Esophagus squamous epithelium (tissue), 4 donors: ENCODE data around the gene CES5A.

Source experiments
- POLR2A ChIP-seq, 4 donors: fragments of 450-650 bp; IDR thresholded peaks; one replicate each; pipeline ENCODE4 v1.6.1; 2017; ENCODE audit warnings: antibody characterized with exemption in 4 of 4, mild to moderate bottlenecking in 4 of 4, moderate library complexity in 3 of 4
- TF ChIP-seq, protein P1 (sequence below), 6 experiments: fragments of 450-650 bp in 4 of 6; fragments of 200-600 bp in 2 of 6; sonication (generic) in 2 of 6; IDR thresholded peaks; one replicate each; pipeline ENCODE4 v1.5.1; 2016 to 2019; ENCODE audit warnings: antibody characterized with exemption in 6 of 6, mild to moderate bottlenecking in 4 of 6, moderate library complexity in 4 of 6

DNA sequence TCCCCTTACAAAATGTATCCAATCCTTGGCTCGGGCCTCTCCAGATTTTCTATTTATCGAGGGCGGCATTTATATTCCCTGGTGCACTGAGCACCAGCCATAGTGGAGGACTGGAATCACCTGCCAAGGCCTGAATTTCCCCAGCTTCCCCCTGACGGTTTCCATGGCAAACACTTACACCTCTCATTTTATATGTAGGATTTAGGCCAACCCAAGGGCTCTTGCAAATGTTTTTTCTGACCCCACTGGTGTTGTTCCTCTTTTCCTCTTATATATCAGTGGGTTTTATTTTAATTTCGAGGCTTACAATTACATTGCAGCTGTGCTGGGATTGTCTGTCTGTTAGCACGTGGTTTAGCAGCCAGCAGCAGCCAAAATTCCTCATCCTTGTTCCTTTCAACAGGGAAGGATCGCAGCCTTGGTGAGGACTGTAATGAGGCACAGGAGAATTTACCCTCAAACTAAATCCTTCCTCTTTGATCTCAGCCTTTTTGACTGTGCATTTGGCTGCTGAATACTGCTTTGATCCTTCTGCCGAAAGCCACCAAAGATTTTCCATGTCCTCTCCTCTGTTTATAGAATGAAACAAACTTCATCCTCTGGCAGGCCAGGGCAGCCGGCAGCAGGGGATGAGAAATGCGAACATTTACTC is 26.5 kb upstream of the CES5A start:
- TF ChIP-seq, protein P1, sequence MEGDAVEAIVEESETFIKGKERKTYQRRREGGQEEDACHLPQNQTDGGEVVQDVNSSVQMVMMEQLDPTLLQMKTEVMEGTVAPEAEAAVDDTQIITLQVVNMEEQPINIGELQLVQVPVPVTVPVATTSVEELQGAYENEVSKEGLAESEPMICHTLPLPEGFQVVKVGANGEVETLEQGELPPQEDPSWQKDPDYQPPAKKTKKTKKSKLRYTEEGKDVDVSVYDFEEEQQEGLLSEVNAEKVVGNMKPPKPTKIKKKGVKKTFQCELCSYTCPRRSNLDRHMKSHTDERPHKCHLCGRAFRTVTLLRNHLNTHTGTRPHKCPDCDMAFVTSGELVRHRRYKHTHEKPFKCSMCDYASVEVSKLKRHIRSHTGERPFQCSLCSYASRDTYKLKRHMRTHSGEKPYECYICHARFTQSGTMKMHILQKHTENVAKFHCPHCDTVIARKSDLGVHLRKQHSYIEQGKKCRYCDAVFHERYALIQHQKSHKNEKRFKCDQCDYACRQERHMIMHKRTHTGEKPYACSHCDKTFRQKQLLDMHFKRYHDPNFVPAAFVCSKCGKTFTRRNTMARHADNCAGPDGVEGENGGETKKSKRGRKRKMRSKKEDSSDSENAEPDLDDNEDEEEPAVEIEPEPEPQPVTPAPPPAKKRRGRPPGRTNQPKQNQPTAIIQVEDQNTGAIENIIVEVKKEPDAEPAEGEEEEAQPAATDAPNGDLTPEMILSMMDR (IDR thresholded peaks at IDR 0.05), result no peak
- TF ChIP-seq POLR2A (IDR thresholded peaks at IDR 0.05), result no peak
